Colonic mucosa (tissue), 4 donors: ENCODE results near the gene TANGO2. TPM values are rescaled to one million over a fixed set of nuclear protein-coding genes. Genes with fewer than 3 reads are reported as not detected.

Experiments
- DNase-seq: peaks from one replicate; pipeline ENCODE4 v3.0.0-alpha.2; 2020
- H3K27ac ChIP-seq: fragments of 200-600 bp; one replicate; pipeline ENCODE4 v1.8.0; 2021
- H3K27me3 ChIP-seq: fragments of 200-600 bp; one replicate; pipeline ENCODE4 v1.8.0; 2021
- H3K36me3 ChIP-seq: fragments of 200-600 bp; one replicate; pipeline ENCODE4 v1.8.0; 2021
- H3K4me1 ChIP-seq: fragments of 200-600 bp; one replicate; pipeline ENCODE4 v1.8.0; 2021; ENCODE audit warnings: mild to moderate bottlenecking
- H3K4me3 ChIP-seq: fragments of 200-600 bp; one replicate; pipeline ENCODE4 v1.8.0; 2021
- H3K9ac ChIP-seq, 2 donors: one replicate each; pipeline ENCODE4 v1.7.0; 2013; ENCODE audit warnings: control low read depth in 2 of 2, low read depth in 2 of 2, low read length in 2 of 2
- H3K9me3 ChIP-seq: fragments of 200-600 bp; one replicate; pipeline ENCODE4 v1.8.0; 2021
- intact Hi-C: fragments of 100-400 bp; cut with DNase I; formaldehyde crosslinking; loops from one replicate; pipeline ENCODE4 v1.14.1; 2022
- total RNA-seq, 2 donors: library from RNA; stranded (reverse); fragmentation: NEBNext Ultra II Directional in 1 of 2; extraction: Animal tissue kit (Norgen Biotek cat#: 25700) in 1 of 2; gene quantifications; one replicate each; pipeline ENCODE4 v1.2.1, GENCODE V29; 2021
- TF ChIP-seq, protein P1 (sequence below): fragments of 200-600 bp; IDR thresholded peaks from one replicate; pipeline ENCODE4 v1.8.0; 2022; ENCODE audit warnings: antibody characterized with exemption, mild to moderate bottlenecking
- donor health status: healthy.
- donor health status: DM: no; HTN: no; CAD: no.
- donor health status: DM: no; HTN: no; CAD: no.

The TANGO2 gene
- total RNA-seq, 2 donors from 2014 or later, result 22.1 to 34.1 TPM

DNA sequence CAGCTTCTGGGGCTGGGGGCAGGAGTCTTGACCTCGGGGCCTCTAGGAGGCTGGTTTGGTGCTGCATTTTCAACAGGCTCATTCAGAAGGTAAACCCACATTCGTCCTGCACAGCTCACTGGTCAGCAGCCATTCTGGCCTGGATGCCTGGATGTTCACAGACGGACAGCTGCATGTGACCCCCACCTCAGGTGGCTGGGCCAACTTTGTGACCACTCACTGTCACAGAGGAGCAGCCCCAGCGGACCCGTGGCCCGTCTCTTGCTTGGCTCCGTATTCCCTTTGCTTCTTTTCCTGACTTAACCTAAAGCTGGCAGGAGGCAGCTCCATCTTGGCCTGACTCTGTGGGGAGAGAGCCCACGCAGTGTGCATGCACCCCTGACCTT lies 67.3 kb downstream of the TANGO2 start:
- intact Hi-C loops, result no loop called here
- Histone ChIP-seq H3K9me3 (no peaks in the 10 kb centered on the region), H3K4me3 (no peak overlapping the region), H3K27me3 (no peaks in the 10 kb centered on the region), H3K4me1 (no peaks in the 10 kb centered on the region), H3K9ac (no peak overlapping the region), H3K27ac (no peak overlapping the region), H3K36me3 (peaks cover 27% of the 10 kb centered on the region)
- TF ChIP-seq, protein P1, sequence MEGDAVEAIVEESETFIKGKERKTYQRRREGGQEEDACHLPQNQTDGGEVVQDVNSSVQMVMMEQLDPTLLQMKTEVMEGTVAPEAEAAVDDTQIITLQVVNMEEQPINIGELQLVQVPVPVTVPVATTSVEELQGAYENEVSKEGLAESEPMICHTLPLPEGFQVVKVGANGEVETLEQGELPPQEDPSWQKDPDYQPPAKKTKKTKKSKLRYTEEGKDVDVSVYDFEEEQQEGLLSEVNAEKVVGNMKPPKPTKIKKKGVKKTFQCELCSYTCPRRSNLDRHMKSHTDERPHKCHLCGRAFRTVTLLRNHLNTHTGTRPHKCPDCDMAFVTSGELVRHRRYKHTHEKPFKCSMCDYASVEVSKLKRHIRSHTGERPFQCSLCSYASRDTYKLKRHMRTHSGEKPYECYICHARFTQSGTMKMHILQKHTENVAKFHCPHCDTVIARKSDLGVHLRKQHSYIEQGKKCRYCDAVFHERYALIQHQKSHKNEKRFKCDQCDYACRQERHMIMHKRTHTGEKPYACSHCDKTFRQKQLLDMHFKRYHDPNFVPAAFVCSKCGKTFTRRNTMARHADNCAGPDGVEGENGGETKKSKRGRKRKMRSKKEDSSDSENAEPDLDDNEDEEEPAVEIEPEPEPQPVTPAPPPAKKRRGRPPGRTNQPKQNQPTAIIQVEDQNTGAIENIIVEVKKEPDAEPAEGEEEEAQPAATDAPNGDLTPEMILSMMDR, result no peak
- no peak for DNase-seq

DNA sequence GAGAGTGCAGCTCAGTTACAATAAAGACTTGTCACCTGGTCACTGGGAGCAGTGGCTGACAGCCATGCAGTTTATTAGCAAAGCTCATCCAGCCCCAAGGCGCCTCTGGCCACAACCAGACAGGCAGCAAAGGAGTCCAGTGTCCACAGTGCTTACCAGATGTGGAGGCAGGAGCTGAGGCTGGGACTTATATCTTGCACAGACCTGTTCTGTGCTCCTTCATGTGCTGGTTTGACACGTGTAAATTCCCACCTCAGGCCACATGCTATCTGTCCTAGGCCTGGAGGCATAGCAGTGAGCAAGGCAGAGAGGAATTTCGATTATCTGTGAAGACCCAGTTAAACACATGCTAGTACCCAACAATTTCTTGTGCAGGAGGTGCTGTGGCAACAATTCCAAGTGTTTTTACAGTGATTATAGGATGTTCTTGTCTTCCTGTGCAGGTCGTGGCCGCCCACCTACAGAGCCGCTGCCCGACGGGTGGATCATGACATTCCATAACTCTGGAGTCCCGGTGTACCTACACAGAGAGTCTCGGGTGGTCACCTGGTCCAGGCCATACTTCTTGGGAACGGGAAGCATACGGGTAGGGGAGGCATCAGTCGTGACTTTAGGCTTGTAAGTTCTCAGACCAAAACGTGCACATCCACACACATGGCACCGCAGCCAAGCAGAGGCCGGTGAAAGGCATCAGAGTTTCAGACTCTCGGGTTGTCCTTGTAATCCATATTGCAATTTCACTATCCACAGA lies 68.5 kb downstream of the TANGO2 start:
- DNase-seq, result no peak
- TF ChIP-seq, protein P1, result no peak
- Histone ChIP-seq H3K27ac (no peak overlapping the region), H3K36me3 (peaks cover 29% of the 10 kb centered on the region), H3K9me3 (no peaks in the 10 kb centered on the region), H3K4me3 (no peak overlapping the region), H3K9ac (no peak overlapping the region), H3K27me3 (no peaks in the 10 kb centered on the region), H3K4me1 (no peaks in the 10 kb centered on the region)
- intact Hi-C loops, result no loop called here

- TF ChIP-seq, protein P1, result no peak
- H3K9ac ChIP-seq, result no peak overlapping the region
- intact Hi-C loops, result no loop called here
- DNase-seq, result no peak
- no peaks in the 10 kb centered on the region for H3K27me3 ChIP-seq
- H3K4me3 ChIP-seq, result no peak overlapping the region
- peaks cover 33% of the 10 kb centered on the region for H3K36me3 ChIP-seq
- H3K4me1 ChIP-seq, result no peaks in the 10 kb centered on the region
- no peaks in the 10 kb centered on the region for H3K9me3 ChIP-seq
- no peak overlapping the region for H3K27ac ChIP-seq
Observed at GRCh38 chr22:20089977-20090729, 69.2 kb downstream of the TANGO2 start.

GRCh38 chr22:20090730-20091240 lies 69.9 kb downstream of the TANGO2 start:
- no peak overlapping the region for H3K4me3 ChIP-seq
- H3K9ac ChIP-seq, result no peak overlapping the region
- H3K27me3 ChIP-seq, result no peaks in the 10 kb centered on the region
- TF ChIP-seq, protein P1, result no peak
- H3K27ac ChIP-seq, result no peak overlapping the region
- intact Hi-C loops, result no loop called here
- no peaks in the 10 kb centered on the region for H3K4me1 ChIP-seq
- DNase-seq, result no peak
- H3K36me3 ChIP-seq, result peaks cover 33% of the 10 kb centered on the region
- no peaks in the 10 kb centered on the region for H3K9me3 ChIP-seq

DNA sequence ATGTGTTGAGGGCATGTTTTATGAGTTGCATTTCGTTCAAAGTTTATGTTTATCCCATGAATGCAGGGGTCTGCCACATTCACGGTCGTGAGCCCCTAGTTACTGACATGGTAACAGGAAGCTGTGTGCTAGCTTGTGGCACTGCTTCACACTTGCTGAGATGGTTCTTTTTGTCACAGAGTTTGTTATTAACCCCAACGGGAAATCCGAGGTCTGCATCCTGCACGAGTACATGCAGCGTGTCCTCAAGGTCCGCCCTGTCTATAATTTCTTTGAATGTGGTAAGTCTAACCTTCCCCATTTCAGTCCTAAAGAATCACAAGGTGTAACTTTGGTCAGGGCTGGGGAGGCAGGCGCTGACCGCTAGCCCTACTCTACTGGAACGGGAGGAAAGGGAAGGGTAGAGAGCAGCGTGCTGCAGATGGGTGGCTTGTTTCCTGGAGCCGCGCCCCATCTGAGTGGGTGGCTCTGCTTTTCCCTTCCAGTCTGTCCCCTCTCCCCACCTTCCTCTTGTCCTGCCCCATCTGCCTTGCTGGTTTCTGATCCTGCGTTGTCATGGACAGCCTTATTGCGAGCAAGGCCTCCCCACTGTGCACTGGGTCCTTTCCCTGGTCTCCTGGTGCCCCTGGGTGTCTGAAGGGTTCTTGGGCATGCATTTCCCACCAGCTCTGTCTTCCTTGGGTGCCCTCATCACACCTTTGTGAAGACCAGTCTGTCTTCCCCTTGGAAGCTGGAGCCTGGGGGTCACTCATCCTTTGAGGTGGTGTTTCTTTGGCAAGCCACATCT lies 71.0 kb downstream of the TANGO2 start:
- TF ChIP-seq, protein P1, result no peak
- H3K36me3 ChIP-seq, result peaks cover 33% of the 10 kb centered on the region
- no peaks in the 10 kb centered on the region for H3K9me3 ChIP-seq
- no peak overlapping the region for H3K4me3 ChIP-seq
- DNase-seq, result no peak
- H3K27ac ChIP-seq, result no peak overlapping the region
- no peaks in the 10 kb centered on the region for H3K4me1 ChIP-seq
- intact Hi-C loops, result no loop called here
- H3K9ac ChIP-seq, result no peak overlapping the region
- no peaks in the 10 kb centered on the region for H3K27me3 ChIP-seq
